HL-60/S4 (cell line): ENCODE measurements around the gene EEFSEC.

Experiments
- in situ Hi-C: fragments of 300-500 bp; cut with MboI; formaldehyde crosslinking; loops from 2 replicates; pipeline ENCODE4 v1.14.3; 2022; ENCODE audit warnings: low sequenced_read_pairs

Gene EEFSEC

DNA sequence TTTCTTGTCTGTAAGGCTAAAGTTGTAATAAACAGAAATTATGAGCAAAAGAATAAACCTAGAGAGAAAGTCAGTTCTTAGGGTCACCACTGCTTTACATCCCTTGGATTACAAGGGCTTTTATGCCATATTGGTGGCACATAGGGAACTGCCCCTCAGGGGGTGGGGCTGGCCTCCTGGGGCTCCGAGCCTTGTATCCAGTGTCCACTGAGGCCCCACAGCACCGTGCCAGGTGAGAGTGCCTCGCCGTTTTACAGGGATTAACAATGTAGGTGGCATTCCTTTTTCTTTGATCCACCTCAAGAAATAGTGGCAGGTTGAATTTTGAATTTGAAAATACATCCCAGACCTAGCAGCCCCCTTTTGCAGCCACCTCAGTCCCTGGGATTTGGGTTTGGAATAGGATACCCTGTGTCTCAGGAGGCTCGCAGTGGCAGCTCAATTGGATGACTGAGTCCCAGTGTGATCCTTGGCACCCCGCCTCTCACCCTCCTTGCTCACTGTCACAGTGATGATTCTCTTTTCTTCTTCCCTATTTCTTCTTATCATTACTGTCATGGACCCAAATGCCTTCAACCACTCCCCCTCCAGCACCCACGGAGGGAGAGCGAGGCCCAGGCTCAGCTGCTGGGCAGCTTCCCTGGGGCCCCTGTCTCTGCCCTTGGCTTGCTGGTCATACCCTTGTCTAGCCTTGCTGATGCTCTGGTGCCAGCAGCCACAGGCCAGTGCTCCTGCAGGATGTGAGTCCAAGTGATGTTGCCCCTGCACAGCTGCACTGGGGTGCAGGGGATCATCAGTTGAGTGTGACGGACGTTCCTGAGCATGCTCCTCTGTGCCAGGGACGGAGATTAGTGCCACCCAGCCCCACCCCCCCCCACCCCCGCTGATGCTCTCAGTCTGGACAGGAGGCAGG lies 175.5 kb downstream of the EEFSEC start:
- in situ Hi-C loops, result no loop called here

DNA sequence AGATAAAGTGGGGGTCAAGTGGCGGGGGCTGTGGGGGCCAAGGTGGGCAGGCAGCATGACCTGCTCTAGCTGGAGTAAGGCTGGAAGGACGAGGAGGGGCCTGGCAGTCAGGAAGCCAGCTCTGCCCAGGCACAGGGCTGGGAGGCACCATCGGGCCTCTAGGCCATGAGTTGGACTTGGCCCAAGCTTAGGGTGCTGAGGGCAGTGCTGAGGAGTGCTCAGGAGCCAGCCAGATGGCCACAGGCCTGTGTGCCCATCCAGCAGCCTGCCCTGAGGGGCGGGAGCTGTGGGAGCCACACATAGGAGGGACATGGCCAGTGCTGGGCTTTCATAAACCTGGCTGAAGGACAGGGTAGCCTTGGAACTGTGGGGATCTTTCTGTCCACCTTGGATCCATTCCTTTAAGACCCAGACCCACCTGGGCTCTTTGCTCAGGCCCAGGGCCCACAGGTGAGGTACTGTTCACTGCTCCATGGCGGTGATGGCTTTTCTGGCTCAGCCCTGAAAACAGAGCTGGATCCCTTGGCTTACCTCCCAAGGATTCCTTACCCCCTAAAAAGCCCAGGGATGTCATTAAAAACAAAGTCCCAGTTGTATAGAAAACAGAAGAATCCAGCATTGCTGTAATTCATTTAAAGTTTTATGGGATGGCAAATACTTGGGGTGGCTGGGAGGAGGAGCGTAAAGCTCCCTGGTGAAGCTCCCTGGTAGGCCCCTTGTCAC lies 176.4 kb downstream of the EEFSEC start:
- in situ Hi-C loops, result no loop called here

DNA sequence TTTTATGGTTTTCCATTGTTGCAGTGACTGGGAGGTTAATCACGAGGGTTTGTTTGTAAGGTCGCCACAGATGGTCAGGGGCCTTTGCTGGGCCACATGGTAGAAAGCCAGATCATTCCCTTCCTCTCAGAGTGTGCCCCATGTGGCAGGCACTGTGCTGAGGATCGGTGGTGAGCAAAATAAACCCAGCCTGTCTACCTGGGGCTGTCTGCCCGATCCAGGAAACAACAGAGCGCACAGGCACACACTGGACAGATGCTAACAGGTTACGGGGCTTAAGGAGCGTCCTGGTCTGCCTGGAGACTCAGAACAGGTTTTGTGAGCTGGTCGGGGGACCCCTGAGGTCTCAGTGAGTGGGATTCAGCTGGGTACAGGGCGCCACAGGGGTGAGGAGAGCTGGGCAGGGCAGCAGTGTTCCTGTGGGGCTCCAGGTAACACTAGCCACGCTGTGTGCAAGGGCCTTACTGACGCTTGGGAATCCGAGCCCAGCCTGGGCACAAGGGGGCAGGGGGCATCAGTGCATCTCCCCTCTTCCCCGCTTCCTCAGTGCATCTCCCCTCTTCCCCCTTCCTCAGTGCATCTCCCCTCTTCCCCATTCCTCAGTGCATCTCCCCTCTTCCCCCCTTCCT lies 177.0 kb downstream of the EEFSEC start:
- in situ Hi-C loops, result no loop called here

DNA sequence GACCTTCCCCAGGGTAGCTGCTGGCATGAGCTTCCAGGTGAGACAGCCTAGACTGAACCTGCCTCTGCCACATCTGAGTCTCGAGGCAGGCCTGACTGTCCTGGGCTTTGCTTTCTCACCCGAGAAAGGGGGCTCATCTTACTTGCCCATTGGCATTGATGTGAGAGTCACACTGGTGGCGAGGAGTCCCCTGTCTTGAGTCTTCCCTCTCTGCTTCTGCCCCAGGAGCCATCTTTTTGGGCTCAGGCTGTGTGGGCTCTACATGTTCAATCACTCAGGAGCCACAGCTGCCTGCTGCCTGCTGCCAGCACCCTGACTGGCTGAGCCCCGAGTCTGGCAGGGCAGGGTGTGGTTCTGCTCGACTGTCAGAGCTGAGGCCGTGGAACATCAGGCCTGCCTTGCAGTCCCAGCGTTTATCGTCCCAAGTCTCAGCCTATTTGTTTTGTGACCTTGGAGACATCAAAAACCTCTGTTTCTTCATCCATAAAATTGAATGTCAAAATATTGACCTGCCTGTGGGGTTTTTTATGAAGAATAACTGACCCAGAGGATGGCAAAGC lies 180.9 kb downstream of the EEFSEC start:
- in situ Hi-C loops, result no loop called here

DNA sequence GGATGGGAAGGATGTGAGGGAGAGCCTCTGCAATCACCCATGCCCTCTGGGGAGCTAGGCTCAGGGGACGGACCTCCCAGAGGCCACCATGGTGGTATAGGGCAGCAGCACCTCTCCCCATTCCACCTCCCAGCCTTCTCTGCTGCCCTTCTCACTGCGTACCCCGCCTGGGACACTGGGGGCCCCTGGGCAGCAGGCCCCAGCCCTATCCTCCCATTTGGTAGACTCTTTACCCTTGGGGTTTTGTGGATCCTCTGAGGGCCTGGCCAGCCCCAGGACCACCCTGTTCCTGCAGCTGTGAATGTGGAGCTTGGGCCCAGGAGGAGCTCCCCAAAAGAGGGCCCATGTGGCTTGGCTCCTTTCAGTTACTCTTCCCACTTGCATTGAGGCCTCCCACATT lies 181.5 kb downstream of the EEFSEC start:
- in situ Hi-C loops, result no loop called here

DNA sequence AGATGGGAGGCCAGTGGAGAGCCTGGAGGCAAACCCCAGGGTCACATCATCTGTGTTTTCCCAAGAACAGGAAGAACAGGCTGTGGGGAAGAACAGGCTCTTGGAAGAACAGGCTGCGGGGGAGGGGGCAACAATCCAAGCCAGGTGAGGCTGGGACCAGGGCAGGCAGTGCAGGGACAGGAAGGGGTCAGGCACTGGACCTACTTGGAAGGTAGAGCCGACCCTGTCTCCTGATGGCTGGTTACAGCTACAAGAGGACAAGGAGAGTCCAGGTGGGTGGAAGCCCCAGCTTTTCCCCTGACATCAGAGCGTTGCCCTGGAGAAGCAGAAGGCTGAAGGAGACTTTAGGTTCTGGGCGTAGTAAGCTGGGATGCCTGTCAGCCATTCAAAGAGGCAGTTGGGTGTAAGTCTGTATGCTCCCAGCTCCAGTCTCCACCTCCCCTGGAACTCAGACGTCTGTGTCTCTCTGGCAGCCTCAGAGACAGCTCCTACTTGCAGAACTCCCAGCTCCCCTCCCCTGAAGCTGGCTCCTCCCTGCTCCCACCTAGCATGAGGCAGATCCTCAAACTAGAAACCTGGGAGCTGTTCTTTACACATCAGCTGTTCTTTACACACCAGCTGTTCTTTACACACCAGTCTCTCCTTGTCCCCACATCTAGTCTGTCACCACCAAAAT lies 182.5 kb downstream of the EEFSEC start:
- in situ Hi-C loops, result no loop called here

DNA sequence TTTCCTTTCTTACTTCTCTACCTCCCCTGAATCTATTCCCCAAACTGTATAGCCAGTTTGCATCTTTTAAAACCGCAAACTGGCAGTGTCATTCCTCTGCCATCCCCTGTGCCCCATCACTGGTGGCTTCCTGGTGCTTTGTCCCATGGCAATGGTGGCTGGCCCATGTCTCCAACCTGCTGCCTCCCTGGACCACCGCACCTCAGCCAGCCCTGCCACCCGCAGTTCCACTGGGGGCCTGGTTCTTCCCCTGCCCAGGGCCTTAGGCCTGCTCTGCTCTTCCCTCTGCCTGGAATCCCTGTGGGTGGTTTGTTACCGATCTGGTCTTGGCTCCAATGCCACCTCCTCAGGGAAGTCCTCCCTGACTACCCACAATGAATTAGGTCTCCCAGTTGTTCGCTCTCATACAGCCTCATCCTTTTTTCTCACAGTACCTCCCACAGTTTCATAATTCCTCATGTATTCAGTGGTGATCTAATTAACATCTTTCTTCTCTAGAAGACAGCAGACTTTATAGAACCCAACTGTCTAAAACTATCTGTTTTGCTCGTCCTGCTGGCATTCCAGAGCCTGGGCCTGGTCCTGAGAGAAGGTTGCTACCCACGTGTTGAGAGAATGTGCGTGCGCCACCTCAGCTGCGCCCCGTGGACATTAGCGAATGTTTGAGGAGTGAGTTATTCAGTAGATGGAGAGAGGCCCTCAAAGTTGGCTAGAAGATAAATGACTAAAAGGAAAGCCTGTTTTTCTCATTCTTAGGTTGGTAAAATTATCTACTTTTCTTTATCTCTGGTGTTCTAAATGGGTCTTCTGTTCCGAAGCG lies 183.3 kb downstream of the EEFSEC start:
- in situ Hi-C loops, result no loop called here

DNA sequence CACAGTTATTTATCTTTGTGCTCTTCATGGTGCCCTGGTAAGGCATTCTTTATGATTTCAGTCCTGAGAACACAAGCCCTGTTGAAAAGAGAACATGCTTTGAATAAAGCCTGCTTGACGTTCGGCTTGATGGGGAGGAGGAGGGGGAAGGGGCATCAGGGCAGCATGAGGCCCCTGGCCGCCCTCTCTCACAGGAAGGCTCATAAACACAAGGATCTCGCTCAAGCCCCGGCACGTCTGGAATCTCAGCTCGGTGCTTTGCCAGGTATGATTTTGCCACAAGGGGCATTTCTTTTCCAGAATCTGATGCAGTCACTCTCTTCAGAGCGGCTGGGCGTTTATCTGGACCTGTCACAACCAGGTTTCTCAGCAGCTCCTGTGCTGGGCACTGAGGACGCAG lies 184.0 kb downstream of the EEFSEC start:
- in situ Hi-C loops, result no loop called here

DNA sequence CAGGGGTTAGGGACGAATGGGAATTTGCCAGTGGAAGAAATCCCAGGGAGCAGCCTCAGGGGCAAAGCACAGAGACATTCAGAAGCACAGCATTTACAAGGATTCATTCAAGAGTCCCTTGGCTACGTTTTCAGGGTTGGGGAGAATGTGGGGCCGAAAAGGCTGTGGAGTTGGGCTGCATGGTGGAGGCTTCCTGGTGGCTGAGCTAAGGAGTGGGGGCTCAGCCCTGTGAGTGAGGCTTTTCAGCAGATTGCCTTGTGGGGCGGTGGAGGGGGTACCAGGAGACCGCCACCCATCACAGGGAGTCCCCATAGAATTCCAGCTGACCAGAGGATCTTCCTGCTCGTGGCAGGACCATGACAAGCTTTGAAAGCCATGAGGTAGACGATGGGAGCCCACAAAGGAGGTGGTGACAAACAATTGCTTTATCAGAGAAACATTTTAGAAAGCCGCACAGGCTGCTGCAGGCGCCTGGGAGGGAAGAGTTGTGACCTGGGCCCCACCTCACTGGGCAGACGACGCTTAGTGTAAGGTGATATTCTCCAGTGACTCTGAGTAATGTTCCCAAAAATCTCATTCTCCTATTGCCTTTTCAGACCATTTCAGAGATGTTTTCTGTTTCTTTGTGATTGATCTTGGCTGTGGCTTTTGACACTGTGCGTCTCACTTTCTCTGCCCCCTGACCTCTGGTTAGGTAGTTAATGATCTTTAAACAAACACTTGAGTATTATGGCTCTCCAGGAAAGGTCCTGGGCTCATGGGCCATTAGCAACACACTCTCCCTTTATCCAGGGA lies 185.5 kb downstream of the EEFSEC start:
- in situ Hi-C loops, result no loop called here

DNA sequence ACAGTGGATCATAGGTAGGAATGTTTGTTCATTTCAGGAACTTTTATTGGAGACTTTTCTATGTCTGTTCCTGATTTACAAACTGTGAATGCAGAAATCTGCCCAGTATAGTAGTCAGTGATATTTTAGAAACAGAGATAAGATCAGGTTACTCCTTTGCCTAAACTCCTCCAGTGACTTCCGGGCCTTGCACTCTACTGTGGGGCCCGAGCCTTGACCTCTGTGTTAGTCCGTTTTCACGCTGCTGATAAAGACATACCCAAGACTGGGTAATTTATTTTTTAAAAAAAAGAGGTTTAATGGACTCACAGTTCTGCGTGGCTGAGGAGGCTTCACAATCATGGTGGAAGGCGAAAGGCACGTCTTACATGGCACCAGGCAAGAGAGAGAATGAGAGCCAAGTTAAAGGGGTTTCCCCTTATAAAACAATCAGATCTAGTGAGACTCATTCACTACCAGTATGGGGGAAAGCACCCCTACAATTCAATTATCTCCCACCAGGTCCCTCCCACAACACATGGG lies 186.3 kb downstream of the EEFSEC start:
- in situ Hi-C loops, result no loop called here

DNA sequence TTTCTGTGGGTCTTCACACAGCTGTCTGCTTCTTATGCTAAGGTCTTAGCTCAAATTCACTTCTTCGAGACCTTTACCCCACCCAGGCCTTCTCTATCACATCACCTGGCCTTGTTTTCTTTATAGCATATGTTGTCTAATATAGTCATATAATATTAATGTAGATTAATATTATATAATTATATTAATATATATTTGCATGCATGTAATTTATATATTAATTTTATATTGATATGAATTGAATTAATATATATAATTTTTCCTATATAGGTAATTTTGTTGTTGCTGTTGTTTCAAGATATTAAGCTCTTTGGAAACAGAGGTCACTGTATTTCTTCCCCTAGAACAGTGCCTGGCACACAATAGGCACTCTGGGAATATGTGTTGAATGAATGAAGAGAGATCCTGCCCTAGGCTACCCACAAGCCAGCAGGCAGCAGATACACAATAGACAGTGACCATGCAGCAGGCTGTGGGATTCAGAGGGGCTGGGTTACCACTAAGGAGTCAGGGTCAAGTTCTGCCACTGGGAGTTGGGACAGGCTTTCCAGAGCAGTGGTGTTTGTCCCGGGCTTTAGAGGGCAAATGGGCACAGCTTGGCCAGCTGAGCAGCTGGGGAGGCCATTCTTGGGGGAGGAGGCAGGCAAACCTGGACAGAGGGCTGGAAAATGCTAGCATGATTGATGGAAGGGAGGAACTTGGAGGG lies 187.1 kb downstream of the EEFSEC start:
- in situ Hi-C loops, result no loop called here

DNA sequence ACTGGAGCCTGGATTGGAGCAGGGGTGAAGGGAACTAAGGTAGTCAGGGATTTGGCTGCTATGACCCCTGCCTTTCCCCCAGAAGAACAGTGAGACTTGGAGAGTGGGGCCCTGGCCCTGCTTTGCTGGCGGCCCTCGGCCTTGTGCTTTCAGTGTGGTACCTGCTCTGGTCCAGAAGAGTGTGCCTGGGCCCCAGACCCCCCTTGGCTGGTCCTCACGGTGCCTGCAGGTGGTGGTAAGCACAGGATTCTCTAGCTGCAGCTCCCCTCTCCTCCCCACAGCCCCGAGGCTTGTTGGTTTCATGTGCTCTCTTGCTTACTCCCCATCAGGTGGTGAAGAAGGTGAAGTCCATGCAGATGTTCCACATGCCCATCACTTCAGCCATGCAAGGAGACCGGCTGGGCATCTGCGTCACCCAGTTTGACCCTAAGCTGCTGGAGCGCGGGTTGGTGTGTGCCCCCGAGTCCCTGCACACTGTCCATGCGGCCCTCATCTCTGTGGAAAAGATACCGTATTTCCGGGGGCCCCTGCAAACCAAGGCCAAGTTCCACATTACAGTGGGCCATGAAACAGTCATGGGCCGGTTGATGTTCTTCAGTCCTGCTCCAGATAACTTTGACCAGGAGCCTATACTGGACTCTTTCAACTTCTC lies 187.7 kb downstream of the EEFSEC start:
- in situ Hi-C loops, result no loop called here

DNA sequence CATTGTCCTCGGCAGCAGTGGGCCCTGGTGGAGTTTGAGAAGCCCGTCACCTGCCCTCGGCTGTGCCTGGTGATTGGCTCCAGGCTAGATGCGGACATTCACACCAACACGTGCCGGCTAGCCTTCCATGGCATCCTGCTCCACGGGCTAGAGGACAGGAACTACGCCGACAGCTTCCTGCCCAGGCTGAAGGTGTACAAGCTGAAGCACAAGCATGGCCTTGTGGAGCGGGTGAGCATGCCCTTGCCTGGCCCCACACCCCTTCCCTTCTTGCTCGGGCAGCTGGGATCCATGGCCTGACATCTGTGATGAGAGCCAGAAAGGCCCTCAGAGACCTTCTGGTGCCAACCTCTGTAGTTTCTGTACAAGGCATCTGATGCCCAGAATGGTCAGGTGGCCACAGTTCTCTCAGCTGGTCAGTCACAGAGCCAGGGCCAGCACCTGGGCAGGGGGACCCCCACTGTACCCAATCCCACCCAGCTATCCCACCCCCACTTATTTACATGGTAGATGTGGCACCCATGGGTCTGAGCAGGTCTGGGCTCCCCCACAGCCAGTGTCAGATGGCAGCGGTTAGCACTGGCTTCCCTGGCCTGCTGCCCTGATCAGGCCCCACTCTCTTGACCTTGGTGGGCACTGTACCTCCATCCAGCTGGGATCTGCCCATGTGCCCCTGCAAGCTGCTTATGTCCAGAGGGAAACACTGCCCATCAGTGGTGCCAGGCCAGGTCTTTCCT lies 188.5 kb downstream of the EEFSEC start:
- in situ Hi-C loops, result no loop called here

DNA sequence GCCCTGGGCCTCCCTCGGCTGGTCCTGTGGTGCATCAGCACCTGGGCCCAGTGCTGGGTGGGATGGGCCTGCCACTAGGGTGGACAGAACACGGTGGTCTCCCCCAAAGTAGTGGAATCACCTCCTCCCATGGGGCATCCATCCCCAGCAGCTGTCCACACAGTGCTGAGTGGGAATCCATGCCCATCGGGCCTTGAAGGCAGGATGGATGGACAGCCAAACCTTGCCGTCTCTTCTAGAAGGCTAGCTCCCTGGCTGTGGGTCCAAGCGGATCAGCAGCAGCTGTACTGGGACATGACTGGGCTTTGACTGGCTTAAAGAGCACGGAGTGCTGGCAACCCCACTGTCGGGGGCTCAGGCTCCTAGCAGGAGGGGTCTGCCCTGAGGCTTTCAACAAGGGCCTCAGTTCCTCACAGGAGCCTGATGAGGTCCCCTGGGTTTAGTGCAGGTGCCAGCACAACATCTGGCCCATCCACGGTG lies 189.5 kb downstream of the EEFSEC start:
- in situ Hi-C loops, result no loop called here

DNA sequence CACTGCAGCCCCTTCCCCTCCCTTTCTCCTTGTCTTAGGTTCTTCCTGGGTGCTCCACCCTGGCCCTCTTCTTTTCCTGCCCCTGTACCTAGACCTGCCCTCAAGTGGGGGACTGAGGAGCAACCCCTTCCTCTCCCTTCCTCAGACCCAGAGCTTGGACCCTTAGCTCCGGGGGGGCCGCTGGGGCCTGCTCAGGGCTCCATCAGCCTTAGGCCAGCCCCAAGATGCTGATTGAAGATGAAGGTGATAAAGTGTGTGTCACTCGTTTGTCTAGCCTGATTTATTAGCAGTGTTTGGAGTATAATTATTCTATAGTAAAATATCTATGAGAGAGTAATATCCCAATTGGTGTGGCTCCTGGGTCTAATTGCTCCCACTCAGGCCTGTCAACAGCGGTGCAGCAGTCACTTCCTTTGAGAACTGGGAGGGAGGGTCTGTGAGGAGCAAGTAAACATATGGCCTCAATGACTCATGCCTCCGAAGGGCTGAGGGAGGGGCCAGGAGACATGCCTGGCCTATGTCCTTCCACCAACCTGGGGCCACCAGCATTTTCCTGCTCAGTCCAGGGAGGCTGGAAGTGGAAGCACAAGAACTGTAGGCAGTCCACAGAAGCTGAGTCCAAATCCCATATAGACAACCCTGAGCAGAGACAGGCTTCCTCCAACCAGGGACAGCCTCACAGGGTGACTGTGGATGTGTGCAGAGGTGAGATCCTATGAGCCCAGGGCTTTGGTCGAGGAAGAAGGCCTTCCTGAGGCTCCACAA lies 190.2 kb downstream of the EEFSEC start:
- in situ Hi-C loops, result no loop called here

DNA sequence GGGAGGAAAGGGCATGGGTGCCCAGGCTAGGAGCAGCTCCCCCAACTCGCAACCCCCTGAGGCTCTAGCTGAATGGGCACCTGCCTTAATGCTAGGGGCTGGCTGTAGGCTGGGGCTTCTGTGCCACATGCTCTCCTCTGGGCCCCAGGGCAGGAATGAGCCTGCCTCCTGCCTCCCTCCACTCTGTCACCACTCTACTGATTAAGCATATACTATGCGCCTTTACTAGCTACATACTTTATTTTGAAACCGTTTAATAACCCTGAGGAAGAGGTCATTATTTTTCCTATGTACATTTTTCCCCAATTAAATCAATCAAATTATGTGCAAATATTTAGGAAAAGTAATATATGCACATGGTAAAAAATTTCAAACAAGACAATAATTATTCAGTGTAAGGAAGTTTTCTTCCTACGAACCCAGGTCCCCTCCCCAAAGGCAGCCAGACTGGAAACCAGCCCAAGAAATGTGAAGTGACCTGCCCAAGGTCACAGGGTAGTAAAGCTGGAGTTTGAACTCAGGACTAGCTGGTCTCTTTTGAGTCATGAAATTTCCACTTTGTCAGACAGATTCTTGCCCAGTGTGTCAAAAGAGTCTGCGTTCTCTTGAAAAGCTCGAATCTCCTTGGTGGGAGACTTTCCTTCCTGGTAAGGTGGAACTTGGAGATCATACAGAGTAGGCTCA lies 190.9 kb downstream of the EEFSEC start:
- in situ Hi-C loops, result no loop called here
